ENCODE results near the gene ENHO. TPM values are rescaled to one million over a fixed set of nuclear protein-coding genes. Genes with fewer than 3 reads are reported as not detected.

The ENHO gene
- total RNA-seq, 2 experiments from 2014 or later, result 0.45 TPM; not detected in 1

- no peaks in the 10 kb centered on the region for H3K9me3 ChIP-seq (ENCODE audit: control insufficient read depth in 1 of 2, insufficient read depth in 1 of 2, low read length in 2 of 2)
- no peaks in the 10 kb centered on the region for H3K9me3 Mint-ChIP-seq
- H3K4me1 Mint-ChIP-seq (ENCODE audit: low read depth), result no peaks in the 10 kb centered on the region
- no peak overlapping the region for H3K4me3 Mint-ChIP-seq
- H3K36me3 ChIP-seq (ENCODE audit: insufficient read depth, low read length), result no peaks in the 10 kb centered on the region
- intact Hi-C loops (cut with DNase I, micrococcal nuclease), result no loop called here
- H3K27me3 Mint-ChIP-seq, result peaks cover 8% of the 10 kb centered on the region
- DNase-seq (no peak), ATAC-seq (ENCODE audit: poor library complexity) (no peak)
- no peaks in the 10 kb centered on the region for H3K36me3 Mint-ChIP-seq (ENCODE audit: low read depth)
- H3K4me1 ChIP-seq (ENCODE audit: insufficient read depth, low read length), result no peaks in the 10 kb centered on the region
- POLR2A ChIA-PET, result interaction anchor here (1.0 kb wide), 1 partner anchor 167 kb away, joined by 3 read pairs; the partner anchor contains the start of gene GALT
- TF ChIP-seq, protein P1, sequence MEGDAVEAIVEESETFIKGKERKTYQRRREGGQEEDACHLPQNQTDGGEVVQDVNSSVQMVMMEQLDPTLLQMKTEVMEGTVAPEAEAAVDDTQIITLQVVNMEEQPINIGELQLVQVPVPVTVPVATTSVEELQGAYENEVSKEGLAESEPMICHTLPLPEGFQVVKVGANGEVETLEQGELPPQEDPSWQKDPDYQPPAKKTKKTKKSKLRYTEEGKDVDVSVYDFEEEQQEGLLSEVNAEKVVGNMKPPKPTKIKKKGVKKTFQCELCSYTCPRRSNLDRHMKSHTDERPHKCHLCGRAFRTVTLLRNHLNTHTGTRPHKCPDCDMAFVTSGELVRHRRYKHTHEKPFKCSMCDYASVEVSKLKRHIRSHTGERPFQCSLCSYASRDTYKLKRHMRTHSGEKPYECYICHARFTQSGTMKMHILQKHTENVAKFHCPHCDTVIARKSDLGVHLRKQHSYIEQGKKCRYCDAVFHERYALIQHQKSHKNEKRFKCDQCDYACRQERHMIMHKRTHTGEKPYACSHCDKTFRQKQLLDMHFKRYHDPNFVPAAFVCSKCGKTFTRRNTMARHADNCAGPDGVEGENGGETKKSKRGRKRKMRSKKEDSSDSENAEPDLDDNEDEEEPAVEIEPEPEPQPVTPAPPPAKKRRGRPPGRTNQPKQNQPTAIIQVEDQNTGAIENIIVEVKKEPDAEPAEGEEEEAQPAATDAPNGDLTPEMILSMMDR (IDR thresholded peaks at IDR 0.05), result no peak
- CTCF ChIA-PET, result no interaction called here
- H3K4me3 ChIP-seq (ENCODE audit: low read length), result no peak overlapping the region
- H3K27ac Mint-ChIP-seq, result no peak overlapping the region
- peaks cover 0 to 4% of the 10 kb centered on the region in 2 experiments for H3K27me3 ChIP-seq (ENCODE audit: control insufficient read depth in 1 of 2, insufficient read depth in 2 of 2, low read length in 2 of 2)
- H3K27ac ChIP-seq (ENCODE audit: low read depth in 1 of 2, low read length in 2 of 2), result no peak overlapping the region
Observed at GRCh38 chr9:34479431-34479866, 43.3 kb downstream of the ENHO start.

DNA sequence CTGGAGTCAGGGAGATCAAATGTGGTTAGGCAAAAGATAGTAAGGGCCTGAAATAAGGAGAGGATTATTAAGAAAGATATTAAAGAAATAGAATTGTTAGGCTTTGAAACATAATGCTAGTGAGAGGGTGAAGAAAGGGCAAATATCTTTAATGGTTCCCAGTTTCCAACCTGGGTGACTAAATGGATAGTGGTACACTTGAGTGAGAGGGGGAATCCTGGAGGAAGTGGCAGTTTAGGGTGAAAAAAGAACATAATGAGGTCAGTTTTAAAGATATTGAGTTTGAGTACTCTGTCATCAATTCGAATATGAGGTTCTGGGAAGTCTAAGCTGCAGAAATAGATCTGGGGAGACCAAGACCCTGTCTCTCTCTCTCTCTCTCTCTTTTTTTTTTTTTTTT, 45.2 kb downstream of the ENHO start:
- ChIA-PET CTCF (interaction anchor here (0.7 kb wide), 1 partner anchor 43 kb away, joined by 3 read pairs; no protein-coding TSS in a partner anchor), POLR2A (no interaction called here)
- H3K9me3 Mint-ChIP-seq, result no peaks in the 10 kb centered on the region
- ATAC-seq (ENCODE audit: poor library complexity) (no peak), DNase-seq (no peak)
- no peaks in the 10 kb centered on the region for H3K36me3 ChIP-seq (ENCODE audit: insufficient read depth, low read length)
- H3K9me3 ChIP-seq (ENCODE audit: control insufficient read depth in 1 of 2, insufficient read depth in 1 of 2, low read length in 2 of 2), result no peaks in the 10 kb centered on the region
- no peak overlapping the region for H3K4me3 ChIP-seq (ENCODE audit: low read length)
- no peaks in the 10 kb centered on the region for H3K36me3 Mint-ChIP-seq (ENCODE audit: low read depth)
- no peaks in the 10 kb centered on the region for H3K4me1 ChIP-seq (ENCODE audit: insufficient read depth, low read length)
- H3K27ac ChIP-seq (ENCODE audit: low read depth in 1 of 2, low read length in 2 of 2), result no peak overlapping the region
- intact Hi-C loops (cut with DNase I, micrococcal nuclease), result no loop called here
- no peak overlapping the region for H3K27ac Mint-ChIP-seq
- H3K4me3 Mint-ChIP-seq, result no peak overlapping the region
- H3K27me3 ChIP-seq (ENCODE audit: control insufficient read depth in 1 of 2, insufficient read depth in 2 of 2, low read length in 2 of 2), result peaks cover 0 to 4% of the 10 kb centered on the region in 2 experiments
- H3K4me1 Mint-ChIP-seq (ENCODE audit: low read depth), result no peaks in the 10 kb centered on the region
- TF ChIP-seq, protein P1 (IDR thresholded peaks at IDR 0.05), result no peak
- H3K27me3 Mint-ChIP-seq, result peaks cover 8% of the 10 kb centered on the region

GRCh38 chr9:34475097-34475496, 47.7 kb downstream of the ENHO start:
- DNase-seq, result no peak
- no peak overlapping the region for H3K27ac ChIP-seq (ENCODE audit: low read depth in 1 of 2, low read length in 2 of 2)
- TF ChIP-seq, protein P1 (IDR thresholded peaks at IDR 0.05), result no peak
- peaks cover 0 to 4% of the 10 kb centered on the region in 2 experiments for H3K27me3 ChIP-seq (ENCODE audit: control insufficient read depth in 1 of 2, insufficient read depth in 2 of 2, low read length in 2 of 2)
- no peaks in the 10 kb centered on the region for H3K9me3 Mint-ChIP-seq
- no peaks in the 10 kb centered on the region for H3K36me3 ChIP-seq (ENCODE audit: insufficient read depth, low read length)
- intact Hi-C loops (cut with DNase I, micrococcal nuclease), result no loop called here
- H3K27ac Mint-ChIP-seq, result no peak overlapping the region
- no peaks in the 10 kb centered on the region for H3K9me3 ChIP-seq (ENCODE audit: control insufficient read depth in 1 of 2, insufficient read depth in 1 of 2, low read length in 2 of 2)
- no peaks in the 10 kb centered on the region for H3K4me1 ChIP-seq (ENCODE audit: insufficient read depth, low read length)
- H3K4me3 ChIP-seq (ENCODE audit: low read length), result no peak overlapping the region
- H3K4me3 Mint-ChIP-seq, result no peak overlapping the region
- ChIA-PET POLR2A (no interaction called here), CTCF (no interaction called here)
- H3K36me3 Mint-ChIP-seq (ENCODE audit: low read depth), result no peaks in the 10 kb centered on the region
- ATAC-seq (ENCODE audit: poor library complexity), result no peak
- no peaks in the 10 kb centered on the region for H3K4me1 Mint-ChIP-seq (ENCODE audit: low read depth)
- H3K27me3 Mint-ChIP-seq, result peaks cover 8% of the 10 kb centered on the region

Other genes with a start within 250 kb of the ENHO start
- gene KIF24, start 193.7 kb downstream of the ENHO start, total RNA-seq, result under 1 TPM; 0.05 to 0.14 TPM
- 1 to 10 TPM; 4.5 to 7.2 TPM for gene NUDT2, start 193.4 kb downstream of the ENHO start, total RNA-seq
- gene MYORG, start 146.1 kb downstream of the ENHO start, total RNA-seq, result under 1 TPM; 0.42 to 0.58 TPM
- 1 to 10 TPM; 7.7 to 8.5 TPM for gene FAM219A, start 64.4 kb downstream of the ENHO start, total RNA-seq
- not detected for gene DNAI1, start 64.2 kb downstream of the ENHO start, total RNA-seq
- gene CNTFR, start 66.7 kb upstream of the ENHO start, total RNA-seq, result not detected
- gene RPP25L, start 89.1 kb upstream of the ENHO start, total RNA-seq, result 1 to 10 TPM; 4.6 to 5.7 TPM
- 10 to 100 TPM; 81.5 to 84.4 TPM for gene DCTN3, start 97.5 kb upstream of the ENHO start, total RNA-seq
- under 1 TPM; 0.25 to 0.34 TPM for gene ARID3C, start 106.1 kb upstream of the ENHO start, total RNA-seq
- gene SIGMAR1, start 114.8 kb upstream of the ENHO start, total RNA-seq, result 10 to 100 TPM; 11.7 to 12.1 TPM
- gene GALT, start 123.7 kb upstream of the ENHO start, total RNA-seq, result 100 to 1,000 TPM; 115 TPM
- 100 to 1,000 TPM; 117 TPM for gene IL11RA, start 129.2 kb upstream of the ENHO start, total RNA-seq
- gene CCL27, start 139.7 kb upstream of the ENHO start, total RNA-seq, result not detected
- not detected for gene CCL19, start 168.3 kb upstream of the ENHO start, total RNA-seq
- not detected for gene CCL21, start 187.1 kb upstream of the ENHO start, total RNA-seq

Measured in CD4-positive, alpha-beta T cell (primary cell).